Activated CD4-positive, alpha-beta T cell treated with anti-CD3 and anti-CD28 coated beads, Interleukin-2, Interleukin-4, amounts not matched to agents 100 ng/mL and 50 ng/mL, durations not matched to agents 16 hours and 8 hours (primary cell): ENCODE results near the gene UBQLNL.

Source experiments
- DNase-seq: peaks from one replicate; pipeline ENCODE4 v3.0.0-alpha.2; 2020; ENCODE audit warnings: low spot score

UBQLNL gene

GRCh38 chr11:5507933-5508305 lies 8.6 kb downstream of the UBQLNL start:
- no peak for DNase-seq

DNA sequence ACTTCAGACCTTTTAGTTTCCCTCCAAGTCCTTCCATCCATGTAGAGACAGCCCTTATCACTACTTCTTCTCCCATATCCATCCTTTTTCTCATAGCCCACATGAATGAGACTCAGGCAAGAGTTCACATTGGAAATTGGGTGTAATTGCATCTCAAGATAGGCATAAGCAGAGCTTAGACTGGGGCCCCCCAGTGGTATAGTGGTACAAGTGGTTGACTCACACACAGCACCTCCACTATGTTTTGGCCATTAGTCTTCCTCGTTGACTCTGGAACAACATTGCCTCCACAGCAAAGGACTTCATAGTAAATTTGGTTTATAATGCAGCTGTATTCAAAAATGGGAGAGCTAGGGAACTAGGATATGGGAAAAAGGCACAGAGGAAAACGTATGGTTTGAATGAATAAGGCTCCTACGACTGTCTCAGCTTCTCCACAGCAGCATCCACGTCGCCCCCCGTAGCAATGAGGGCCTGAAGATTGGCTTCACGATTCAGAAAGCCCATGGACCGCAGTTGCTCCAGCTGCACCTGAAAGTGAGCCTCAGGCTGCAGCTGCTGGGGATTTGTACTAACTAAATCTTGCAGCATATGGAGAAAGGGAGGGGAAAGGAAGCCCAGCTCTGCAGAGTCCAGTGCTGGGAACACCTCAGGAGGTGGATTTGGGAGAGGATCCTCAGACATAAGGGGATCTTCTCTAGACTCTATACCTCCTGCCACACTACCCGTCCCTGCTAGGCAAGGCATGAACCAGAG lies 9.1 kb downstream of the UBQLNL start:
- no peak for DNase-seq

DNA sequence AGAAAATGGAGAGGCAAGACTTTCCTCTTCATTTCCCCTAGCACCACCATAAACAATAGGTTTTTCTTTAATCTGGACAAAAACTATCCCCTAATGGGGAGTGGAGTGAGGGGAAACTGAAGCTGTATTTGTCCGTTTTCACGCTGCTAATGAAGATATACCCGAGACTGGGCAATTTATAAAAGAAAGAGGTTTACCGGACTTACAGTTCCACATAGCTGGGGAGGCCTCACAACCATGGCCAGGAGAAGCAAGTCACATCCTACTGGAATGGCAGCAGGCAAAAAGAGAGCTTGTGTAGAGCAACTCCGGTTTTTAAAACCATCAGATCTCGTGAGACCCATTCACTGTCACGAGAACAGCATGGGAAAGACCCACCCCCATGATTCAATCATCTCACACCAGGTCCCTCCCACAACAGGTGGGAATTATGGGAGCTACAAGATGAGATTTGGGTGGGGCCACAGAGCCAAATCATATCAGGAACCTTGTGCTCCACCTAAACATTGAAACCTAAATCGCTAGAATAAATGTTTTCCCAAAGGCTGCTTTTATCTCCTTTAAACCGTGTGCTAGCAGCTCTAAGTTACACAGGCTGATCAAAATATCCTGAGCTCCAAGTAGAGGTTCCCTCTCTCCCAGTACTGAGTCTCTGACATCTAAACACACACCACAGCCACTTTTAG lies 11.0 kb downstream of the UBQLNL start:
- no peak for DNase-seq

- DNase-seq: no peak
Observed at GRCh38 chr11:5504403-5504921, 12.0 kb downstream of the UBQLNL start.

DNA sequence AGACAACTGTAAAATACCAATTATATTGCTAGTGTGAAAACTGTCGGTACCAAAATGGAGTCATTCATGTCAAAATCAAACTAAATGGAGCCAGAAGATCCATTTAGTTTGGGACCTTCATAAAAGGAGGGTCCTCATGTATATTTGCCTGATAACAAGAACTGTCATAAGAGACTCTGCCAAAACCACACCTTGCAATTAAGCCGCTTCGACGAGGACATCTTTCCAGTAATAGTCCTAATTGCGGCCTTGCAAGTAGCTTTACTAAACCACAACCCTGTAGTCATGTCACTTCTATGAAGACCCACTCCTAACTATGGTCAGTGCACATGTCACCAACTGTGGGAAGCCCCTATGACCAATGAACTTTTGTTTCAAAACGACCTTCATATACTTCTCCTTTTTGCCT lies 16.1 kb downstream of the UBQLNL start:
- no peak for DNase-seq

DNA sequence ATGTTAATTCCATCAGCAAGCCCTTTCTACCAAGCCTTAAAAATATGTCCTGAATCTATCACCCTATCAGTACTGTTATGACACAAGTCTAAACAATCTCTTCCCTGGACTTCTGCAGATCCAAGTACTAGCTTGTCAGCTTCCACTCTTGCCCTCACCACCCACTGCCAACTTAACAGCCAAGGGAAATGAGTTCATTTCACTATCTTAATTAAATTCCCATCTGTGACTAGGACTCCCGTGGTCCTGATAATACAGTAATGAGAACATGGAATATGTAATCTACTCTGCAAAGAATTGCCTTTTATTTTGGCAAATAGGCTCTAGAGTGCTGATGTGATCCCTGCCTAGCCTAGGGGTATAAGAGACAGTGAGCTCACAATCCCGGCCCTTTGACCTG lies 16.8 kb downstream of the UBQLNL start:
- DNase-seq: no peak

DNA sequence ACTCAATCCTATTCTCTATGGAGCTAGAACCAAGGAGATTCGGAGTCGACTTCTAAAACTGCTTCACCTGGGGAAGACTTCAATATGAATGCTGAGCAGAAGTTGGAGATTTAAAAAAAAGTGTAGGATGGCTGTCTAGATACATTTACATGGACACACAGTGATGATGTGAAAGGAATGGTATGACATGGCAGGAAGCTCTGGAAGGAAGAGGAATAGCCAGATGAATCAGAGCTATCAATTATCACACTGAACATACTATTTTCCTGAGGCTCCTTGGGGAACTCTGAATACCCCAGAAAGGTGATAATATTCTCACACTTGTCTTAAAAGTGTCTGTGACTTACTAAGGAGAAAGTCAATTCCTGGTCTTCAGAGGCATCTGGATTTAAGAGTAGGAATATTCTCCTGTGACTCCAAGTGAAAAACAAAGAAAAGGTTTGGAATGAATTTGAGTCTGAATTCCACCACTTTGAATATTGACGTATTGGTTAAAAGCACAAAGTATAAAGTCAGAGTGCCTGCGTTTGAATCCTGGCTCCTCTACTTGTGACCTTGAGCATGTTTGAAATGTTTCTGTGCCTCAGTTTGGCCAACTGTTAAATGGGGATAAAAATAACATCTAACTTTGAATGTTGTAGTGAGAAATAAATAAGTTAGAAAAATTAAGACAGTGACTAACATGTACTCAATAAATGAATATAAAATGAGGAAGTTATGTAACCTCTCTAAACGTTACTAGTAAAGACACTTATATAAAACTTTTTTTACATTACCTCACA lies 26.7 kb downstream of the UBQLNL start:
- no peak for DNase-seq

DNA sequence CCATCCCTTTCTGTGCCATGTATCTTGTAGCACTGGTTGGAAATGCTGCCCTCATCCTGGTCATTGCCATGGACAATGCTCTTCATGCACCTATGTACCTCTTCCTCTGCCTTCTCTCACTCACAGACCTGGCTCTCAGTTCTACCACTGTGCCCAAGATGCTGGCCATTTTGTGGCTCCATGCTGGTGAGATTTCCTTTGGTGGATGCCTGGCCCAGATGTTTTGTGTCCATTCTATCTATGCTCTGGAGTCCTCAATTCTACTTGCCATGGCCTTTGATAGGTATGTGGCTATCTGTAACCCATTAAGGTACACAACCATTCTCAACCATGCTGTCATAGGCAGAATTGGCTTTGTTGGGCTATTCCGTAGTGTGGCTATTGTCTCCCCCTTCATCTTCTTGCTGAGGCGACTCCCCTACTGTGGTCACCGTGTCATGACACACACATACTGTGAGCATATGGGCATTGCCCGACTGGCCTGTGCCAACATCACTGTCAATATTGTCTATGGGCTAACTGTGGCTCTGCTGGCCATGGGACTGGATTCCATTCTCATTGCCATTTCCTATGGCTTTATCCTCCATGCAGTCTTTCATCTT lies 27.6 kb downstream of the UBQLNL start:
- DNase-seq: no peak

- DNase-seq: no peak
Observed at GRCh38 chr11:5488385-5488784, 28.1 kb downstream of the UBQLNL start, which contains the start of gene OR52D1. Gene OR52D1, plus strand, starts transcription at chr11:5488685. Its CDS starts 22 bp downstream, at chr11:5488707.

DNA sequence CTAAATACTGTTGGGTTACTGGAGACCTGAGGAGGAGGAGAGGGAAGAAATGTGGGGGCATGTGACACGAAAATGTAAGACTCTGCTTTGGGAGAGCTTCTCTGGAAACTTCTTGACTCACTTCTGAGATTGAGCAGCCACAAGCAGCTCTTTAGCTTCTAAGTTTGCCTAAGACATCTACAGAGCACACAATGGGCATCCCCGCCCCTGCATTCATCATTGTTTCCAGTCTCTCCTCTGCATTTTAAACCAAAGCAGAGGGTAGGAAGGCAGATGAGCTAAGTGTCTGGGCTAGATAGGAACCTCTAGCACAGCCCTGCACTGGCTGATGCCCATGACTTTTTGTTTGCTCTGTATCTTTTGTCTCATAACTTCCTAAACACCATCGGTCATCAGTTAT lies 30.1 kb downstream of the UBQLNL start:
- DNase-seq: no peak

GRCh38 chr11:5486003-5486402 lies 30.5 kb downstream of the UBQLNL start:
- no peak for DNase-seq

- DNase-seq: peak; percentile 37
Observed at GRCh38 chr11:5476186-5476819, 40.2 kb downstream of the UBQLNL start.

GRCh38 chr11:5473921-5474320 lies 42.6 kb downstream of the UBQLNL start:
- DNase-seq: no peak

GRCh38 chr11:5467527-5467926 lies 49.0 kb downstream of the UBQLNL start:
- DNase-seq: no peak
